ENCODE data around the gene LAMP5.

DNA sequence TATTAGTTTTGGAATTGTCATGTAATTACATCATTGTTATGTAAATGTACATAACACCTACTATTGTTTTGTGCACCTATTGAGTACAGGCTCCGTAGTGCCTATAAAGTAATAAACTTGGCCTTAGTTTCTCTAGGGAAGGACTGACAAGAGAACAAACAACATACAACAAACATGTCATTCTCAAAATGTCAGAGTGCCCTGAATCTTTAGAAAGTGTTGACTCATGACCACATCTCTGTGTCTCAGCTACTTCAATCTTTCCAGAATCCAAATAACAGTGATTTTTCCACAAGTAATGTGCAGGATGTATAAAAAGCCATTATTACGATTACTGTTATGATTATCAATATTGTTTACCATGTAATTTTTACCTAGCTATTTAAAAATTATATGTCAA, 17.2 kb downstream of the LAMP5 start:
- TF ChIP-seq ZNF230 (CRISPR knock-in tag; IDR thresholded peaks at IDR 0.05) (no peak), EP300 (IDR thresholded peaks at IDR 0.05; ENCODE audit: low read depth in 2 of 2, low read length in 2 of 2) (no peak), EP300 (CRISPR knock-in tag; IDR thresholded peaks at IDR 0.05; ENCODE audit: borderline replicate concordance) (no peak), NPAS2 (CRISPR knock-in tag; IDR thresholded peaks at IDR 0.05; ENCODE audit: borderline replicate concordance) (no peak), SOX6 (IDR thresholded peaks at IDR 0.05) (no peak), SOX6 (CRISPR knock-in tag; IDR thresholded peaks at IDR 0.05) (no peak), ZNF253 (CRISPR knock-in tag; IDR thresholded peaks at IDR 0.05; ENCODE audit: borderline replicate concordance) (no peak), RFX5 (IDR thresholded peaks at IDR 0.05; ENCODE audit: low read depth, low read length) (no peak), ZNF674 (CRISPR knock-in tag; IDR thresholded peaks at IDR 0.05; ENCODE audit: low read depth) (no peak), FOXP1 (IDR thresholded peaks at IDR 0.05) (no peak), FOXP1 (CRISPR knock-in tag; IDR thresholded peaks at IDR 0.05) (no peak), GTF2F1 (IDR thresholded peaks at IDR 0.05; ENCODE audit: low read length) (no peak)
- TF ChIP-seq, protein P1, sequence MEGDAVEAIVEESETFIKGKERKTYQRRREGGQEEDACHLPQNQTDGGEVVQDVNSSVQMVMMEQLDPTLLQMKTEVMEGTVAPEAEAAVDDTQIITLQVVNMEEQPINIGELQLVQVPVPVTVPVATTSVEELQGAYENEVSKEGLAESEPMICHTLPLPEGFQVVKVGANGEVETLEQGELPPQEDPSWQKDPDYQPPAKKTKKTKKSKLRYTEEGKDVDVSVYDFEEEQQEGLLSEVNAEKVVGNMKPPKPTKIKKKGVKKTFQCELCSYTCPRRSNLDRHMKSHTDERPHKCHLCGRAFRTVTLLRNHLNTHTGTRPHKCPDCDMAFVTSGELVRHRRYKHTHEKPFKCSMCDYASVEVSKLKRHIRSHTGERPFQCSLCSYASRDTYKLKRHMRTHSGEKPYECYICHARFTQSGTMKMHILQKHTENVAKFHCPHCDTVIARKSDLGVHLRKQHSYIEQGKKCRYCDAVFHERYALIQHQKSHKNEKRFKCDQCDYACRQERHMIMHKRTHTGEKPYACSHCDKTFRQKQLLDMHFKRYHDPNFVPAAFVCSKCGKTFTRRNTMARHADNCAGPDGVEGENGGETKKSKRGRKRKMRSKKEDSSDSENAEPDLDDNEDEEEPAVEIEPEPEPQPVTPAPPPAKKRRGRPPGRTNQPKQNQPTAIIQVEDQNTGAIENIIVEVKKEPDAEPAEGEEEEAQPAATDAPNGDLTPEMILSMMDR (CRISPR knock-in tag; IDR thresholded peaks at IDR 0.05) = no peak
- TF ChIP-seq, protein P2, sequence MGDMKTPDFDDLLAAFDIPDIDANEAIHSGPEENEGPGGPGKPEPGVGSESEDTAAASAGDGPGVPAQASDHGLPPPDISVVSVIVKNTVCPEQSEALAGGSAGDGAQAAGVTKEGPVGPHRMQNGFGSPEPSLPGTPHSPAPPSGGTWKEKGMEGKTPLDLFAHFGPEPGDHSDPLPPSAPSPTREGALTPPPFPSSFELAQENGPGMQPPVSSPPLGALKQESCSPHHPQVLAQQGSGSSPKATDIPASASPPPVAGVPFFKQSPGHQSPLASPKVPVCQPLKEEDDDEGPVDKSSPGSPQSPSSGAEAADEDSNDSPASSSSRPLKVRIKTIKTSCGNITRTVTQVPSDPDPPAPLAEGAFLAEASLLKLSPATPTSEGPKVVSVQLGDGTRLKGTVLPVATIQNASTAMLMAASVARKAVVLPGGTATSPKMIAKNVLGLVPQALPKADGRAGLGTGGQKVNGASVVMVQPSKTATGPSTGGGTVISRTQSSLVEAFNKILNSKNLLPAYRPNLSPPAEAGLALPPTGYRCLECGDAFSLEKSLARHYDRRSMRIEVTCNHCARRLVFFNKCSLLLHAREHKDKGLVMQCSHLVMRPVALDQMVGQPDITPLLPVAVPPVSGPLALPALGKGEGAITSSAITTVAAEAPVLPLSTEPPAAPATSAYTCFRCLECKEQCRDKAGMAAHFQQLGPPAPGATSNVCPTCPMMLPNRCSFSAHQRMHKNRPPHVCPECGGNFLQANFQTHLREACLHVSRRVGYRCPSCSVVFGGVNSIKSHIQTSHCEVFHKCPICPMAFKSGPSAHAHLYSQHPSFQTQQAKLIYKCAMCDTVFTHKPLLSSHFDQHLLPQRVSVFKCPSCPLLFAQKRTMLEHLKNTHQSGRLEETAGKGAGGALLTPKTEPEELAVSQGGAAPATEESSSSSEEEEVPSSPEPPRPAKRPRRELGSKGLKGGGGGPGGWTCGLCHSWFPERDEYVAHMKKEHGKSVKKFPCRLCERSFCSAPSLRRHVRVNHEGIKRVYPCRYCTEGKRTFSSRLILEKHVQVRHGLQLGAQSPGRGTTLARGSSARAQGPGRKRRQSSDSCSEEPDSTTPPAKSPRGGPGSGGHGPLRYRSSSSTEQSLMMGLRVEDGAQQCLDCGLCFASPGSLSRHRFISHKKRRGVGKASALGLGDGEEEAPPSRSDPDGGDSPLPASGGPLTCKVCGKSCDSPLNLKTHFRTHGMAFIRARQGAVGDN (CRISPR knock-in tag; IDR thresholded peaks at IDR 0.05) = no peak
- TF ChIP-seq, protein P3, sequence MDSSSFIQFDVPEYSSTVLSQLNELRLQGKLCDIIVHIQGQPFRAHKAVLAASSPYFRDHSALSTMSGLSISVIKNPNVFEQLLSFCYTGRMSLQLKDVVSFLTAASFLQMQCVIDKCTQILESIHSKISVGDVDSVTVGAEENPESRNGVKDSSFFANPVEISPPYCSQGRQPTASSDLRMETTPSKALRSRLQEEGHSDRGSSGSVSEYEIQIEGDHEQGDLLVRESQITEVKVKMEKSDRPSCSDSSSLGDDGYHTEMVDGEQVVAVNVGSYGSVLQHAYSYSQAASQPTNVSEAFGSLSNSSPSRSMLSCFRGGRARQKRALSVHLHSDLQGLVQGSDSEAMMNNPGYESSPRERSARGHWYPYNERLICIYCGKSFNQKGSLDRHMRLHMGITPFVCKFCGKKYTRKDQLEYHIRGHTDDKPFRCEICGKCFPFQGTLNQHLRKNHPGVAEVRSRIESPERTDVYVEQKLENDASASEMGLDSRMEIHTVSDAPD (CRISPR knock-in tag; IDR thresholded peaks at IDR 0.05) = no peak
- TF ChIP-seq, protein P4, sequence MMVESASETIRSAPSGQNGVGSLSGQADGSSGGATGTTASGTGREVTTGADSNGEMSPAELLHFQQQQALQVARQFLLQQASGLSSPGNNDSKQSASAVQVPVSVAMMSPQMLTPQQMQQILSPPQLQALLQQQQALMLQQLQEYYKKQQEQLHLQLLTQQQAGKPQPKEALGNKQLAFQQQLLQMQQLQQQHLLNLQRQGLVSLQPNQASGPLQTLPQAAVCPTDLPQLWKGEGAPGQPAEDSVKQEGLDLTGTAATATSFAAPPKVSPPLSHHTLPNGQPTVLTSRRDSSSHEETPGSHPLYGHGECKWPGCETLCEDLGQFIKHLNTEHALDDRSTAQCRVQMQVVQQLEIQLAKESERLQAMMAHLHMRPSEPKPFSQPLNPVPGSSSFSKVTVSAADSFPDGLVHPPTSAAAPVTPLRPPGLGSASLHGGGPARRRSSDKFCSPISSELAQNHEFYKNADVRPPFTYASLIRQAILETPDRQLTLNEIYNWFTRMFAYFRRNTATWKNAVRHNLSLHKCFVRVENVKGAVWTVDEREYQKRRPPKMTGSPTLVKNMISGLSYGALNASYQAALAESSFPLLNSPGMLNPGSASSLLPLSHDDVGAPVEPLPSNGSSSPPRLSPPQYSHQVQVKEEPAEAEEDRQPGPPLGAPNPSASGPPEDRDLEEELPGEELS (CRISPR knock-in tag; IDR thresholded peaks at IDR 0.05) = no peak
